Activated naive CD8-positive, alpha-beta T cell (primary cell): ENCODE measurements around the gene ACSS1.

Experiments used
- H3K27ac Mint-ChIP-seq: one replicate; pipeline ENCODE4 v1.8.0; 2021; ENCODE audit warnings: mixed read lengths
- H3K27me3 Mint-ChIP-seq: one replicate; pipeline ENCODE4 v1.8.0; 2021; ENCODE audit warnings: mixed read lengths
- H3K36me3 Mint-ChIP-seq: one replicate; pipeline ENCODE4 v1.8.0; 2021; ENCODE audit warnings: mixed read lengths
- H3K4me1 Mint-ChIP-seq: one replicate; pipeline ENCODE4 v1.8.0; 2021; ENCODE audit warnings: low read depth, mixed read lengths
- H3K4me3 Mint-ChIP-seq: one replicate; pipeline ENCODE4 v1.8.0; 2021; ENCODE audit warnings: mild to moderate bottlenecking, mixed read lengths
- H3K9me3 Mint-ChIP-seq: one replicate; pipeline ENCODE4 v1.8.0; 2021; ENCODE audit warnings: low read depth, mixed read lengths

ACSS1 gene

DNA sequence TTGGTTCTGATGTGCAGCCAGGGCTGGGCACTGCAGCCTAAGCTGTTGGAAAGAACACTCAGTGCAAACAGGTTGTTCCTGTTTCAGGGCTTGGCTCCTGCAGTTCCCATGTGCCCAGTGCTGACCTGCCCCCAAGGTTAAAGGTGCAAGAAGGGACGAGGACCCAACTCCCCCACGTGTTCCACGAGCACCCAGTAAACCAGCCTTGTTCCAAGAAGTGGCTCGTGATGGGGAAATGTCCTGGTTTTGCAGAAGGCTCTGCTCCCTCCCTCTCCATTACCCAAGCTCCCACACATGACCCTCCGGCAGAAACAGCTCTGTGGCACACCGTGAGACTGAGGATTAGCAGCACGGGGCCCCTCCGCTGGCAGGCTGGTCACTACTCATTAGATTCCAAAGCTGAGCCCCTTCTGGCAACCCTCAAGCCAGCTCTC is 9.4 kb downstream of the ACSS1 start:
- no peaks in the 10 kb centered on the region for H3K27me3 Mint-ChIP-seq
- H3K27ac Mint-ChIP-seq, result peak overlapping the region; percentile 73
- H3K4me1 Mint-ChIP-seq, result peaks cover 34% of the 10 kb centered on the region
- no peaks in the 10 kb centered on the region for H3K9me3 Mint-ChIP-seq
- H3K36me3 Mint-ChIP-seq, result no peaks in the 10 kb centered on the region
- H3K4me3 Mint-ChIP-seq, result no peak overlapping the region

DNA sequence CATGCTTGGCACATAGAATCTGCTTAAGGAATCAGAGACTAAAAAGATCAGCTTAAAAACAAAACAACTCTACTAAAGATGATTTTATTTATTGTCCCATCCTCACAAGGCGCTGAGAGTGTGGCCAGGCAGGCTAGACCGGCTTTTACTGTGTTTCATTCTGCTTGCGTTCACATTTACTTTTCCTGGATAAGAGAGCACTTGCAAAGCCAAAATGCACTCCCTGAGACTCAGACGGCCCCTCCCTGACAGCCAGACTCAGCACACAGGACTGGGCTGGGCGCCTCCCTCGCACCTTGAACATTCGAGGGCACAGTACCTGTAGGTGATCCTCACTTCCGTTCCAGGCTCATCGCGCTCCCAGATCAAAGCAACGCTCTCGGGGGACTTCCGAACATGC is 10.2 kb downstream of the ACSS1 start:
- H3K36me3 Mint-ChIP-seq, result no peaks in the 10 kb centered on the region
- no peaks in the 10 kb centered on the region for H3K9me3 Mint-ChIP-seq
- H3K4me3 Mint-ChIP-seq, result no peak overlapping the region
- no peak overlapping the region for H3K27ac Mint-ChIP-seq
- no peaks in the 10 kb centered on the region for H3K27me3 Mint-ChIP-seq
- H3K4me1 Mint-ChIP-seq, result peaks cover 35% of the 10 kb centered on the region

DNA sequence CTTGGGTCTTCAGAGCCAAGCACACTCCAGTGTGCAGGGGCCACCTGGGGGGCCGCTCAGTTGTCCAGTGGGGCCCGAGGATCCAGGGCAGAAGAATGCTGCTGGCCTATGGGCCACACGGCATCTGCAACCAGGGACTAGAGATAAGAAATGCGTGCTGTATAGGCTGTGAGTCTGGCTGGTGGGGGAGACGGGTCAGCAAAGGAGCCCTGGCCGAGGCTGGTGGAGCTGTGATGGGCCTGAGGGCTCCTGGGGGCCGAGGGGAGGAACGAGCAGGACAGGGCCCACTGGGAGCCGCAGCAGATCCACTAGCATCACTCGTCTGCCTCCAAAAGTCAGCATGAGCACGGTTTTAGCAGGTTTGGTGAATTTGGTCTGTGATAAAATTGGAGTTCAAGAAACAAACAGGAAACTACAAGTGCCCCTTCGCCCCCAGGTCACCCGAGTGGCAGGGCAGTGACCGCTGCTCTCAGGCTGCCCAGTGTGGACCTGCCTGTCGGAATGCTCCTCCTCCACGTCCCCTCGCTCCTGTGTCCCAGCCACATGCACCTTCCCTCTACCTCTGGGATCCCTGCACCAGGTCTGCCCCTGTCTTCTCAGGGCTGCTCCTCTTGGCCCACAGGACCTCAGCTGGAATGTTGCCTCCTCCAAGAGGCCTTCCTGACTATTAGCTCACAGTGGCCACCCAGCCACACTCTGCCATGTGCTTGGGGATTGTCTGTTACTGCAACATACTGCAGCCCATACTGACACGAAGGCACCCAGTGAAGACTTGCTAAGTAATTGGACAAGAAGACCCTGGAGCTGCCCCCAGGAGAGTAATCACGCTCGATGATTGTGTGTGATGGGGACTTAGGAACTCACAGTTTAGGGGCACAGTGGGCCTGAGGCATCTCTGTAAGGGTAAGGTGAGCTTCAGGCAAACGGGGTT is 10.9 kb downstream of the ACSS1 start:
- H3K27me3 Mint-ChIP-seq, result no peaks in the 10 kb centered on the region
- H3K27ac Mint-ChIP-seq, result peak overlapping the region; percentile 64
- no peak overlapping the region for H3K4me3 Mint-ChIP-seq
- H3K36me3 Mint-ChIP-seq, result no peaks in the 10 kb centered on the region
- no peaks in the 10 kb centered on the region for H3K9me3 Mint-ChIP-seq
- H3K4me1 Mint-ChIP-seq, result peaks cover 33% of the 10 kb centered on the region

DNA sequence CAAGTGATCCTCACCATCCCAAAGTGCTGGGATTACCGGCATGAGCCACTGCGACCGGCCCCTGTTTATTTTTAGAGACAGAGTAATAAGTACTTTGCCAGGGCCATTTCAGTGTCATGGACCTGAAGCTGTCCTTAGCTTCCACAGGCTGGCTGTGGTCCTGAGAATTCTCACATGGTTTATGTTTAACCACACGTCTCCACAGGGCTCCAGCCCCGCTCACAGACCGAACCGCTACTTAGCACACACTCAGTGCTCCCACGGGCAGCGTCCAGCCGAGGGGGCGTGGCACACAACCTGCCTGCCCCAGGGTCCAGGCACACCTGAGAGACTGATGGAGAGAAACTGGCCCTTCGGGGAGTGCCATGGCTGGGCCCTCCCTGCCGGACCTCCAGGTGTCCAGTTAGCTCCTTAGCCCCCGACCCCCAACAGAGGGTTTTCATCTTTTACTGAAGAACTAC is 11.7 kb downstream of the ACSS1 start:
- H3K9me3 Mint-ChIP-seq, result no peaks in the 10 kb centered on the region
- no peak overlapping the region for H3K27ac Mint-ChIP-seq
- no peaks in the 10 kb centered on the region for H3K27me3 Mint-ChIP-seq
- H3K4me3 Mint-ChIP-seq, result no peak overlapping the region
- H3K4me1 Mint-ChIP-seq, result peaks cover 36% of the 10 kb centered on the region
- H3K36me3 Mint-ChIP-seq, result no peaks in the 10 kb centered on the region

DNA sequence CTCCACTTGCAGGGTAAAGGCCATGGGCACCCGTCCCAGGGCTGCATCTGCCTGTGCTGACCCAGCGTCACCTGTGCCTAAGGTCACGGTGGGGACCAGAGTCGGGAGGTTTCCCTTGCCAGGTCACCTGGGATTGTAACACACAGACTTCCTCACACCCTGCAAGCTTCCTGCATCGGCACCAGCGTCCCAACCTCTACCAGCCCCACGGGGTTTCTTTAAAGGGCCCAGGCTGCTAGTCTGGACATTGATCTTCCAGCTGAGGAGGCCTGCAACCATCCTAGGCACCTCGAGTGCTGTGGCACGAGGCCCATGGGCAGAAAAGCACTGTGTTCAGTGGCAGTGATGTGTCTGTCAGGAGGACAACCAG is 12.6 kb downstream of the ACSS1 start:
- Mint-ChIP-seq H3K27ac (no peak overlapping the region), H3K36me3 (no peaks in the 10 kb centered on the region), H3K4me1 (peaks cover 36% of the 10 kb centered on the region), H3K27me3 (no peaks in the 10 kb centered on the region), H3K4me3 (no peak overlapping the region), H3K9me3 (no peaks in the 10 kb centered on the region)

DNA sequence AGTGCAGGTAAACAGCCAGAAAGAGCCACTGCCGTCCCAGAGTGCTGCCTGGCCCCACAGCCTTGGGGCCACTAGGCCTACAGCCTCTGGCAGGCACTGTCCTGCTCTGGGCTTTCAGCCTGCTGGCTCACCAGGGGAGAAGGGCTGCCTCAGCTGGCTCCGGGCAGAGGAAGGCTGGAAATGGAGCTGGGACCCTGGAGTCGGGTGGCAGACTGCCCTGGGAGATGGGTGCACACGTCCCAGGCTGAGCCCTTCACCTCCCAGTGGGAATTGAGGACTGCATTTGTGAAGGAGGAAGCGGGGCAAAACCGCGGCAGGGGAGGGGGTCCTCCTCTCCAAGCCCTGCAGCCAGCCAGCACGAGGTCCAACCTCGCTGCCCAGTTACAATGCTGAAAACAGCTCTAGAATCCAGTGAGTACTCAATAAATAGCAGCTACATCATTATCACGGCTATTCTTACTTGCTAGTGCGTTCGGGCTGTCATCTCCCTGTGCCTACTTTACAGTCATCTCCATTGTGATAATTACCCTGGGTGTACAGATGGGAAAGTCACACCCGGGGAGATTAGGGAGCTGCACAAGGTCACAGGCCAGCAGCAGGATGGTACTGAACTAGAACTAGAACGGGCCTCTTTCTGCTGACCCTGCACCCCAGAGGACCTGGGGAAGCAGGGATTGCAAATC is 13.1 kb downstream of the ACSS1 start:
- H3K4me3 Mint-ChIP-seq, result no peak overlapping the region
- peaks cover 39% of the 10 kb centered on the region for H3K4me1 Mint-ChIP-seq
- no peak overlapping the region for H3K27ac Mint-ChIP-seq
- no peaks in the 10 kb centered on the region for H3K36me3 Mint-ChIP-seq
- H3K27me3 Mint-ChIP-seq, result no peaks in the 10 kb centered on the region
- H3K9me3 Mint-ChIP-seq, result no peaks in the 10 kb centered on the region

DNA sequence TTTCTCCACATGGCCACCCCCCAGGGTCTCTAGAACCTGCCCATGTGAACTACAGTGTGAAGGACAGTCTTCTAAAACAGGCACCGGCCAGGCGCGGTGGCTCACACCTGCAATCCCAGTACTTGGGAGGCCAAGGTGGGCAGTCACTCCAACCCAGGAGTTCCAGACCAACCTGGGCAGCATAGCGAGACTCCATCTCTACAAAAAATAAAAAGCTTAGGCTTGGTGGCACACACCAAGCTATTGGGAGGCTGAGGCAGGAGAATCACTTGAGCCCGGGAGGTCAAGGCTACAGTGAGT is 13.7 kb downstream of the ACSS1 start:
- no peaks in the 10 kb centered on the region for H3K9me3 Mint-ChIP-seq
- H3K27ac Mint-ChIP-seq, result peak overlapping the region; percentile 93
- H3K36me3 Mint-ChIP-seq, result no peaks in the 10 kb centered on the region
- H3K27me3 Mint-ChIP-seq, result no peaks in the 10 kb centered on the region
- peaks cover 33% of the 10 kb centered on the region for H3K4me1 Mint-ChIP-seq
- no peak overlapping the region for H3K4me3 Mint-ChIP-seq

DNA sequence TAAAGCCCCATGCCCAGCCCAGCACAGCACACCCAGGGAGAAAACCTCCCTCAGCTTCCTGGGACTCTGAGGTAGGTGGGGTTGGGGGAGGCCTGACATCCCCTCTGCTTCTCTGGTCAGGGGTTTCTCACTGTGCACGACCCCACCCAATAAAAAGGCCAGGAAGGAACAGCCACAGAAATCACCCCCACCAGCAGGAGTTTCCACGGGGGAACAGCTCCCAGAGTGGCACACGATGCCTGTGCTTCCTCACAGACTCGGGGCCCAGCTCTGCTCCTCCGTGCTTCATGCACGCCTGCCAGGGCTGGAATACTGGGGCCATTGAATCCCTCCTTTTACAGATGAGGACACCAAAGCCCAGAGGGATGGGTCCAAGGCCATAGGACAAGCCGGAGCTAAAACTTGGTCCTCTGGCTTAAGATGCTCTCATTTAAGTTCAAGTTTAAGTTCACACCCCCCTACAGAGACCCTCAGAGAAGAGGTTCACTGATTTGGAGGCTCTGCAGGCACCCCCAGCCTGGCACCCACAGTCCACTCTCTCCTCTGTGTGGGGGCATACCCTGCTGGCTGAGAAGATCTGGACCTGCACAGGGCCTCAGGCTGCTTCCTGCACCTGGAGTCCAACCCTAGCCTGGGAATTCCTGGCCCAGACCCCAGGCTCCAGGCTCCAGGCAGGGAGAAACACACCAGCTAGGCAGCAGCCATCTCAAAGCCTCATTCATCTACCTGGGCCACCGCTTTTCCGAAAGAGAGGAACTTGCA is 14.3 kb downstream of the ACSS1 start:
- Mint-ChIP-seq H3K36me3 (no peaks in the 10 kb centered on the region), H3K4me3 (no peak overlapping the region), H3K9me3 (no peaks in the 10 kb centered on the region), H3K27ac (peak overlapping the region; percentile 93), H3K27me3 (no peaks in the 10 kb centered on the region), H3K4me1 (peaks cover 32% of the 10 kb centered on the region)

DNA sequence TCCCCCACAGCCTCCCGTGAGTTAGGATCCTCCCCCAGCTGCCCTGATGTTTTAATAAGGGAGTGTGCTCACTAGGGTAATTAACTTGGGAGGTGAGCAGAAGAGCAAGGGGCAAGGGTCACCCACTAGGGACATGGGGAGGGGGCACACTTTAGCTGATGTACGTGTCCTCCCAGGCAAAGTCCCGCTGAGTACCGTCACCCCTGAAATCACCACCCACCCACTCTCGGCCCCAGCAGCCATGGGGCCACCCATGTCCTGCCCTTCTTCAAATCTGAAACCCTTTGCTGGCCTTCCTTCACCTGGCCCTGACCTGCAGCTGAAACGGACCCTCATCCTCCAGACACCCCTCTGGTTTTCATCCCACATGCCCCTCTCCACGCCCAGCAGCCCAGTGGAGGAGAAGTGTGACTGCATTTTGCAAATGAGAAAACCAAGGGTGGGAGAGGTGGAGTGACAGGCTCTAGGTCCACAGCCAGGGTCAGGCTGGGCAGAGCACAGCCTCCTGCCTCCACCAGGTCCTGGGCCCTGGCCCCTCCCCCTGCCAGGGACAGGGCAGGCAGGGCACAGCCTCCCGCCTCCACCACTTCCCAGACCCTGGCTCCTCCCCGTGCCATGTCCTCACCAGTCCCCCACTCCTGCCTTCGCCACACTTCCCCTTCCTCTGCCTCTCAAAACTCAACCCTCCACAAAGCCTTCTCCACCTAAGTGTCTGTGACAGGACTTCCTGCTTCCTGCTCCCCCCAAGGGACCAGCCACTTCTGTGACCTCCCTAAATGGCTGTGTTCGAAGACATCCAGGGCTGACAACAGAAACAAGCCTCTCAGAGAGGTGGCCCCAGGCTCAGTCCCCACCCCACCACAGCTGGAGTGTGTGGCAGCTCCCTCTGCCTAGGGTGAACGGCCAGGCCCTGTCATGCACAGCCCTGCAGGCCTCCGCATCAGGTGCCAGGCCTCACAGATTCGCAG is 15.1 kb downstream of the ACSS1 start:
- no peaks in the 10 kb centered on the region for H3K9me3 Mint-ChIP-seq
- H3K27me3 Mint-ChIP-seq, result no peaks in the 10 kb centered on the region
- peaks cover 37% of the 10 kb centered on the region for H3K4me1 Mint-ChIP-seq
- peak overlapping the region; percentile 52 for H3K4me3 Mint-ChIP-seq
- peak overlapping the region; percentile 93 for H3K27ac Mint-ChIP-seq
- H3K36me3 Mint-ChIP-seq, result no peaks in the 10 kb centered on the region

DNA sequence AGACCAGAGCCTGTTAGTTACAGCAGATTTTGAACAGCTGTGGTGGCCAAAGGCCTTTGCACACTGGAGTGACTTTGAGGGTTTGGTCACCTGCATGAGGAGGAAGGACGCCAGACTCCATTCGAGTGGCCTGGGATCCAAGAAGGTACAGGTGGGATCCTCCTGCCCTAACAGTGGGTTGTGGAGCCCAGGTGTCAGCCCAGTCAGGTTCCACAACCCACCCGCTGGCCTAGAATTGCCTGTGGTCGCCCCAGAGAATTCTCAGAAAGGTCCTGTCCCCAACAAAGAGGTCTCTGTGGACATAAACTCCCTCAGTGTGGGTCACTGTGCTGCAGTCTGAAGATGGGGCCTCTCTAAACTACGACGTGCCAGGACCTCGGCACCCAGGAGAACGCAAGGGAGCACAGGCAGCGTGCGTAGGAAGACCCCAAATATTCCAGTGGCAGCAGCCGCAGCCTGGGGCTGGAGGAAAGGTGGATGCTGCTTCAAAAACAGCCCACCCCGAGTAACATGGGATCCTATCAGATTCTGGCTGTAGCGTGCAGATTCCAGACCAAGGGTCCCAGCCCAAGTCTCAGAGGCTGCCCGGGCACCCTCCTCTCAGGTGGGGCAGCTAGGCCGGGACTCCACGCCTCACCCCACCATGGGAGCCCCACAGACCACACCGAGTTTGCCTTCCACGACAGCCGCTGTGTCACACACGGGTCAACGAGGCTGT is 16.0 kb downstream of the ACSS1 start:
- Mint-ChIP-seq H3K9me3 (no peaks in the 10 kb centered on the region), H3K27ac (peak overlapping the region; percentile 93), H3K36me3 (no peaks in the 10 kb centered on the region), H3K4me3 (no peak overlapping the region), H3K4me1 (peaks cover 46% of the 10 kb centered on the region), H3K27me3 (no peaks in the 10 kb centered on the region)

DNA sequence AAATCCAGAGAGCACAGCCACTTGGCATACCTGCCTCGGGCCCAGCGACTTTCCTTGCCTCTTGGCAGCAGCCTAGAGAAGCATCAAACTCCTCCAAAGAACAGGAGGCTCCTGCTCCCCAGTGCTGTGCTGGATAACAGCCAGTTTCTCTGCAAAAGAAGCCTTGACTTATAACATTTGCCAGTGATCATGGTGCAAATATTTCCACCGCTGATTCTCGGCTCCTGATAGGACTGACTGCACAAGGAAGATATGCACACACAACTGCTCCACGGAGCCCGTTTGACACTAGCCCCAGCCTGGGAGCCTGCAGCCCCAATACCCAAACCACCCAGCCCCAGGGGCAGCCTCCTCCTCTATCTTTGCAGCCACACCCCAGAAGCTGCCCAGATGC is 17.5 kb downstream of the ACSS1 start:
- Mint-ChIP-seq H3K4me3 (no peak overlapping the region), H3K27ac (no peak overlapping the region), H3K4me1 (peaks cover 61% of the 10 kb centered on the region), H3K27me3 (no peaks in the 10 kb centered on the region), H3K36me3 (no peaks in the 10 kb centered on the region), H3K9me3 (no peaks in the 10 kb centered on the region)

DNA sequence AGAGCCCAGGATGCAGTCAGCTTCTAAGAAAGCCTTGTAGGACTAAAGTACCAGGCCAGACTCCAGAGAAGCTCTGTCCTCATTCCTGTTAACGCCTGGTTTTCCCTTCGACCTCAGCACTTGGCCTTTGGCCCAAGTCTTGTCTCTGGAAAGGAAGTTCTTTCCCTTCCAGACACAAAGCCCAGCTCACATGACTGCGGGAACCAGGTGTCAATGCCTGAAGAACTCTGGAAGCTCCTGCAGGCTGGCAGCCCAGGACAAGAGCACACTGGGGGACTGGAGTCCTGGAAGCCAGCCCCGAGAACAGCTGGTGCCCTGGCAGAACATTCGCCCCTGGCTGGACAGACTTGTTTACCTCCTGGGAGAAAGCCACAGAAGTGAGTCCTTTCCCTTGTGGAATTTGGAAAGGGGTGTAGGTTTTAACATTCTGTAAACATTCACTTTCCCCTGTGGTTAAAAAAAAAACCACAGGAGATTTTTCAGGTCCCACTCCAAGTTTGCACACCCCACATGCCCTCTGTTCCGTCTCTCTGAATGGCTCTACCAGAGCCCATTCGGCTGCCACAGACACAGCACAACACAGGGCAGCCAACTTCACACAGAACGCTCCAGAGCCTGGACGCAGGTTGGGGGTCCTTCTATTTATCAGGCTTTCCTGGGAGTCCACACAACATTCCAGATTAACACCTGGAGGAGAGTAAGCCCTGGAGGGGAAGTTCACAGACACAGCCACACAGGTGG is 18.1 kb downstream of the ACSS1 start:
- Mint-ChIP-seq H3K27ac (no peak overlapping the region), H3K27me3 (no peaks in the 10 kb centered on the region), H3K9me3 (no peaks in the 10 kb centered on the region), H3K36me3 (no peaks in the 10 kb centered on the region), H3K4me3 (no peak overlapping the region), H3K4me1 (peaks cover 64% of the 10 kb centered on the region)

DNA sequence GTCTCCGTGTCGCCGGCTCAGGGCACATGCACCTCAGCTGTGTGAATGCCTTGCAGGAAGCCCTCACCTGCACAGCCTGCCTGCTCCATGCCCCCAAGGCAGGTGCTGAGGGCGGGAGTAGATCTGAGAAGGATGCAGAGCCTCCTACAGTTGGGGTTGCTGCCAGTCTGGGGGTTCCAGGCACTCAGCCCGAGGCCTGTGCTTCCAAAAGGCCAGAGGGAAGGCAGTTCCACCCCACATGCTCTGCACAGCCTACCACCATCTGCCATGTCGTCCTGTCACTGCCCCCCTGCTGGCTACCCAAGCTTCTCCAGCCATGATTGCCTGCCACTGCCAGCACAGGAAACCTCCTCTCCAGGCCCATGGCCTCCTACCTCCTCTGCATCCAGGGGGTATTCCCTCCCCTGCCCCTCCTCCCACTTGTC is 19.3 kb downstream of the ACSS1 start:
- H3K4me1 Mint-ChIP-seq, result peaks cover 62% of the 10 kb centered on the region
- no peak overlapping the region for H3K4me3 Mint-ChIP-seq
- H3K36me3 Mint-ChIP-seq, result no peaks in the 10 kb centered on the region
- H3K27me3 Mint-ChIP-seq, result no peaks in the 10 kb centered on the region
- H3K27ac Mint-ChIP-seq, result peak overlapping the region; percentile 75
- H3K9me3 Mint-ChIP-seq, result no peaks in the 10 kb centered on the region
